ENCODE results near the gene ADAMTS14.
"Not testable (repeated sequence)": the region's sequence is repeated elsewhere in the genome, so short reads cannot be mapped to it uniquely, and the experiment has no call there.

The ADAMTS14 gene

DNA sequence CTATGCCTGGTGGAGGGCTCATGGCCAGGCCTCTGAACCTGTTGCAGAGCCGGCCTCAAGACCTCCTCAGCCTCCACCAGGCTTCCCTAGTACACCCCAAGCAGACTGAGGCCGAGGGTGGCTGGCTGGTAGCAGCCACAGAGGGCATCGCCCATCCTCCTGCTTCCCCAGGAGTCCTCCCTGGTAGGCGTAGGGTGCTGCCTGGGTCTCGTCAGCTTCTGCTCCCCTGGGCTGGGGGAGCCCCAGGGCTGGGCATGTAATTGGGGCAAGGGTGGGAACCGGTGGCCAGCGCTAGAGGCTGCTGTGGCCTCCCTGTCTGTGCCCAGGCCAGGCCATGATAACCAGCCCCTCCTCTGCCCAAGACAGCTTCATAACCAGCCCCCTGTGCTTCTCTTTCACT, 80.3 kb downstream of the ADAMTS14 start:
- DNase-seq = no peak

DNA sequence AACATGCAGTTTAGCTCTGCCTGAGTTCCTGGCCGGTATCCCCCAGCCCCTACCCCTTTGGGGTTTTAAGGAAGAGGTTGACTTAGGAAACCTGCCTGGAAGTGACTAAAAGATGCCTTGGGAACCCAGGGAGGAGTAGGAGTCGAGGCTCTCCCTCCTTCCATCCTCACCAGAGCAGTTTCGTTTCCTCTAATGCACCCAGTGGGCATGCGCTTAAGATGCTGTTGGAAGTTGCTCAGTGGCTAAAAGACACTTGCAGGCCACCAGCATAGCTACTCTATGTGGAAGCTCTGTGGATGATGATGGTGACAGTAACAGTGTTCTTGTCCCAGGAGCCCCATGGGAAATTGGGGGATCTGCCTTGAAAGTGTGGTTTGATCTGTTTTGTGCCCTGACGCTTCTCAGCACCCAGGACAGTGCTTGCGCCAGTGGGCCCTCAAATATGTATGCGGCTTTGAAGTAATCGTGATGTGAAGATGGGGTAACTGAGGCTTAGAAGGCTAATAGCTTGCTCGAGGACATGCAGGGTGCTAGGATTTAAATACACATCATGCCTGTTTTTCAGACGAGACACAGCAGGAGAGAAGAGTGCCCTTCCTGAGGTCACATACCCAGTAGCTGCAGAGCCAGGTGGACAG, 80.8 kb downstream of the ADAMTS14 start:
- no peak for DNase-seq

DNA sequence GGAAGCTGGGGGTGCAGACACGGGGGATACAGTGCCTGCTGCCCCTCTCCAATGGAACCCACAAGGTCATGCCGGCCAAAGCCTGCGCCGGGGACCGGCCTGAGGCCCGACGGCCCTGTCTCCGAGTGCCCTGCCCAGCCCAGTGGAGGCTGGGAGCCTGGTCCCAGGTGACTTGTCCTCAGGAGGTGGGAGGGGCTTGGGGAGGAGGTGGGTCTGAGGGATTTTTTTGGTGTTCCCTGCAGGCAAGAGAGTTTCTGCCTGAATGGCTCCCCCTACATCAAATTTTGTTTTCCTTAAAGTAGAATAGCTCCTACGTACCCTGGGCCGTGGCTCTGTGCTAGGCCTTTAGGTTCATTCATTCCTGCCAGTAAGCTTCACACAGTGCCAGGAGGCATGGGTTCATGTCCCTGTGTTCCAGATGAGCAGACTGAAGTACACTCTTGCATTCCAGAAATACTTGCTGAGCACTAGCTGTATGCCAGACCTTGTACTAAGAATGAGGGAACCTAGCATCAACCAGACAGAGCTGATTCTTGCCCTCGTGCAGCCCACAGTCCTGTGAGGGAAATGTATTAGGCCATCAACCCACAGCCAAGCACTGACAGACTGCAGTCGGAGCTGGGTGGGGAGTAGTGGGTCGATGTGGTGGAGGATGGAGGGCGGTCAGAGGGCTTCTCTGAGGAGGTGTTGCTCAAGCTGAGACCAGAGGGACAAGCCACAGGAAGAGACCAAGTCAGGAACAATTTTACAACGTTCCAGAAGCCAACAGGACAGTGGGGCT, 81.7 kb downstream of the ADAMTS14 start:
- peak; percentile 27 for DNase-seq

DNA sequence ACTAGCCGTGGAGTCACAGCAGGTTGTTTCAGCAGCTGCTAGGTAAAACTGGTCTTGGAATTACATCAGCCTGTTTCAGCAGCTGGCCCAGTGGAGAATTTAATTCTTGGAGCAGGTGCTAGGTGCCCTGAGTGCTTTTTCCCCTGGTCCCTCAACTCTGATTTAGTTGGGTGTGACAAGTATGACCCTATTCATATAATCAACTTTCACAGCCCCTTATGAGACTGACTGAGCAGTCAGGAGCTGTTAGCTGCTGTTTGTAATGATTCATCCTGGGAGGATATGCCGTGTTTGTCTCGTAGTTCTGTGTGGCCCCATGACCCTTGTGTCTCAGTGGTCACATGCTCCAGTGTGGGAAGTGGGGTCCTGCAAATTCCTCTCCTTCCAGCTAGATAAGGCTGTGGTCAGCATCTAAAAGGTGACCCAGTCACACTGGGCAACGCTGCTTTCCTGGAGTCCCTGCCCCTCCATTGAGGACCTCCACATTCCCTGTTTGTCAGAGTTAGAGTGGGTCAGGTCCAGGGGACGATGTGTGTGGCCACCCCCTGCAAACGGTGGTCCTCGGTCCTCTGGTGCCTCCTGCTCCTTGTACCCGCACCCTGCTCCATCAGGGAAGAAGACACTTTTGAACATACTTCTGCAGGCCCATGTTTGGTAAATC, 84.5 kb downstream of the ADAMTS14 start:
- DNase-seq = no peak

DNA sequence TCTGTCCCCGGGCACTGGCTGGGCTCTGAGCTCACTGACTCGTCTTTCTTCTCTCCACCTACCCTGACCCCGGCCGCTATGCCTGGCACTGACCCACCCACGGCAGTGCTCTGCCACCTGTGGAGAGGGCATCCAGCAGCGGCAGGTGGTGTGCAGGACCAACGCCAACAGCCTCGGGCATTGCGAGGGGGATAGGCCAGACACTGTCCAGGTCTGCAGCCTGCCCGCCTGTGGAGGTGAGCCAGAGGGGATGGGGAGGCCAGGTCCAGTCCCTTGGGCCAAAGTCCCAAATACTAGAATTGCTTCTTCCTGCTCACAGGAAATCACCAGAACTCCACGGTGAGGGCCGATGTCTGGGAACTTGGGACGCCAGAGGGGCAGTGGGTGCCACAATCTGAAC, 85.5 kb downstream of the ADAMTS14 start:
- no peak for DNase-seq

DNA sequence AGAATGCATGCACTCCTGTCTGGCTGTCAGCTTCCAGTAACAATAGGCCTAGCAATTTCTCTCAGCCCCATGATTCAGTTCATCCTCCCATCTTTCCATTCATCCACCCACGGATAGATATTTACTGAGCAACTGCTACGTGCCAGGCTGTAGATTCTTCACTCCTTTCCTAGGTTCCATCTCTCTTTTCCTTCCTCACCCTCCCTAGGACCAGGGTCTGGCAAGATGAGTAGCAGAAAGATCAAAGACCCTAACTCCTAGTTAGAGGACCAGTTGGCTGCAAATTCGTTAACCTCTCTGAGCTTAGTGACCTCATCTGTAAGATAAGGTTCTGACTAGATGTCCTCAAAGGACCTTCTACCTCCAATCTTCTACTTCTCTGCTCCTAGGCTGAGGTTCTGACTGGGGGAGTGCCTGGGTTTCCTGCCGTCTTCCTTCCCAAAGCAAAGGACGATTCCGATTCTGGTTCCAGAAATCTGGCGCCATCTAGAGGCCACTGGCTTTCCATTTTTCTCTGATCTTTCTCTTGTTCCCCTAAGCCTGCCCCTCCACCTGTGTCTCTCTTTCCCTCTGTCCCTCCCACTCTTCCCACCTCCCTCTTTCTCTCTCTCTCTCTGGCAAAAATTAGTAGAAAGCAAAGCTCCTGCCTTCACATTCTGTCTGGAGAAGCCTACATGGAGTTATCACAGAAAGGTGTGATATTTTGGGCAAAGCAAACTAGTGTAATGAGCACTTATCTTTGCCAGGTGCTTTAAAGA, 86.6 kb downstream of the ADAMTS14 start:
- DNase-seq = peak; percentile 77

DNA sequence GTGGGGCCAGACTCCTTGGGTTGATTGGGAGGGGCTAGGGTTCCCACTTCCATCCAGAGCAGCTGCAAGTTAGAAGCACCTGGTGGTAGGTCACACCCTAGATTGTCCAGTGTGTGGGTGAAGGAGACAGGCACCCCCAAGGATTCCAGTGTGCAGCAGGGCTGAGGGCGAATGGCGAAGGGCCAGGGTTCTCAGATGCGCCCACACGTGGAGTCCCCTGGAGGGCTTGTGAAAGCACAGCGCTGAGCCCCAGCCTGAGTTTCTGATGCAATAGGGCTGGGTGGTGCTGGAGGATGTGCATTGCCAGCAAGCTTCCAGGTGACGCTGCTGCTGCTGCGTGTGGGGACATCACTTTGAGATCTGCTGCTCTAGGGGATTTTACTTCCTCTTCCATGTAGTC, 87.5 kb downstream of the ADAMTS14 start:
- DNase-seq = peak; percentile 13

DNA sequence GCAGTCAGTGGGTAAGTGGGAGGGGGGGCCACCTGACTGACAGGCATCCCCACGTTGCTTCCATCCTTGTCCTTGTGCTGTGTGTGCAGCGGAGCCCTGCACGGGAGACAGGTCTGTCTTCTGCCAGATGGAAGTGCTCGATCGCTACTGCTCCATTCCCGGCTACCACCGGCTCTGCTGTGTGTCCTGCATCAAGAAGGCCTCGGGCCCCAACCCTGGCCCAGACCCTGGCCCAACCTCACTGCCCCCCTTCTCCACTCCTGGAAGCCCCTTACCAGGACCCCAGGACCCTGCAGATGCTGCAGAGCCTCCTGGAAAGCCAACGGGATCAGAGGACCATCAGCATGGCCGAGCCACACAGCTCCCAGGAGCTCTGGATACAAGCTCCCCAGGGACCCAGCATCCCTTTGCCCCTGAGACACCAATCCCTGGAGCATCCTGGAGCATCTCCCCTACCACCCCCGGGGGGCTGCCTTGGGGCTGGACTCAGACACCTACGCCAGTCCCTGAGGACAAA, 88.0 kb downstream of the ADAMTS14 start:
- DNase-seq = no peak

DNA sequence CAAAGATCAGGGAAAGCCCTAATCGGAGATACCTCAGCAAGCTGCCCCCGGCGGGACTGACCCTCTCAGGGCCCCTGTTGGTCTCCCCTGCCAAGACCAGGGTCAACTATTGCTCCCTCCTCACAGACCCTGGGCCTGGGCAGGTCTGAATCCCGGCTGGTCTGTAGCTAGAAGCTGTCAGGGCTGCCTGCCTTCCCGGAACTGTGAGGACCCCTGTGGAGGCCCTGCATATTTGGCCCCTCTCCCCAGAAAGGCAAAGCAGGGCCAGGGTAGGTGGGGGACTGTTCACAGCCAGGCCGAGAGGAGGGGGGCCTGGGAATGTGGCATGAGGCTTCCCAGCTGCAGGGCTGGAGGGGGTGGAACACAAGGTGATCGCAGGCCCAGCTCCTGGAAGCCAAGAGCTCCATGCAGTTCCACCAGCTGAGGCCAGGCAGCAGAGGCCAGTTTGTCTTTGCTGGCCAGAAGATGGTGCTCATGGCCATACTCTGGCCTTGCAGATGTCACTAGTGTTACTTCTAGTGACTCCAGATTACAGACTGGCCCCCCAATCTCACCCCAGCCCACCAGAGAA, 88.8 kb downstream of the ADAMTS14 start:
- DNase-seq = peak; percentile 59

DNA sequence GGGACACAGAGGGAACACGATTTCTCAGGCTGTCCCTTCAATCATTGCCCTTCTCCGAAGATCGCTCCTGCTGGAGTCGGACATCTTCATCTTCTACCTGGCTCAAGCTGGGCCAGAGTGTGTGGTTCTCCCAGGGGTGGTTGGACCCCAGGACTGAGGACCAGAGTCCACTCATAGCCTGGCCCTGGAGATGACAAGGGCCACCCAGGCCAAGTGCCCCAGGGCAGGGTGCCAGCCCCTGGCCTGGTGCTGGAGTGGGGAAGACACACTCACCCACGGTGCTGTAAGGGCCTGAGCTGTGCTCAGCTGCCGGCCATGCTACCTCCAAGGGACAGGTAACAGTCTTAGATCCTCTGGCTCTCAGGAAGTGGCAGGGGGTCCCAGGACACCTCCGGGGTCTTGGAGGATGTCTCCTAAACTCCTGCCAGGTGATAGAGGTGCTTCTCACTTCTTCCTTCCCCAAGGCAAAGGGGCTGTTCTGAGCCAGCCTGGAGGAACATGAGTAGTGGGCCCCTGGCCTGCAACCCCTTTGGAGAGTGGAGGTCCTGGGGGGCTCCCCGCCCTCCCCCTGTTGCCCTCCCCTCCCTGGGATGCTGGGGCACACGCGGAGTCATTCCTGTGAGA, 89.5 kb downstream of the ADAMTS14 start:
- DNase-seq = no peak

DNA sequence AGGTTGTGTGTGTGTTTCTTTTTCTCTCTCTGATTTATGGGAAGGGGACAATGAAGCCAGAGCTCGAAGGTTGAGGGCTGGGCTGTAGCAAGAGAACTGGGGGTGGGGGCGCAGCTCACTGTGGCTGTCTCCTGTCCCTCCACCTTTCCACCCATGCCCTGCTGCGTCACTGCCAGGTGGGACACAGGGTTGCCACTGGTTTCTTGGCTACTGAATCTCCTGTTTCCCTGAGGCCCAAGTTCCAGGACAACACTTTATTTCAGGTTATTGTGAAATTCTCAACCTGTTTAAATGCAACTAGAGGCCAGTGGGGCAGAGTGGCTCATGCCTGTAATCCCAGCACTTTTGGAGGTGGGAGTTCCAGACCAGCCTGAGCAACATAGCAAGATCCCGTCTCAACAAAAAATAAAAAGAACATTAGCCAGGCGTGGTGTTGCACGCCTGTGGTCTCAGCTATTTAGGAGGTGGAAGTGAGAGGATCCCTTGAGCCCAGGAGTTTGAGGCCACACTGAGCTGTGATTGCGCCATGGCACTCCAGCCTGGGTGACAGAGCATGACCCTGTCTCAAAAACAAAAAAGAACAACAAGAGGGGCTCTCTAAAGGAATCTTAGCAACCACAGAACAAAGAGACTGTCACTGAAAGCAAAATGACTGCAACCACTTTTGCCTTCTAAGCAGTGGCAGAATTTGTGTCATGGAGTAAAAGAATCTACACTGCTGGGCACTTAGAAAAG, 90.3 kb downstream of the ADAMTS14 start:
- no peak for DNase-seq

DNA sequence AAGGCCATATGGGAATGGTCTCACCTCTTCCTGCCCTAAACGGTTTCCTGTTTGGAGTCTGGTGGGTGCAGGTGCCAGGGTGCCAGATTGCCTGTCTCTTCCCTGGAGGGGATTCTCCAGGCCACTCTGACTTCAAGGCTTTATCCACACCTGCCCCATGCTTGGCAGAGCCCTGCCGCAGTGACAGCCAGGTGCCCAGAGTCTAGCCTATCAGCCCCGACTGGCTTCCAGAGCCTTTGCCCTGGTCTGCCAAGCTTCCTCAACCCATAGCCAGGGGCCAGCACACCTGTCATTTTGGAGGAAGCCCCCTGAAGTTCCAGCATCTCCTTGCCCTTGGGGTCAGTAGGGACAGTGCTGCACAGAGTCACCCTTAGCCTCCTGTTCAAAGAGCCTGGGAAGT, 91.3 kb downstream of the ADAMTS14 start:
- DNase-seq = no peak

DNA sequence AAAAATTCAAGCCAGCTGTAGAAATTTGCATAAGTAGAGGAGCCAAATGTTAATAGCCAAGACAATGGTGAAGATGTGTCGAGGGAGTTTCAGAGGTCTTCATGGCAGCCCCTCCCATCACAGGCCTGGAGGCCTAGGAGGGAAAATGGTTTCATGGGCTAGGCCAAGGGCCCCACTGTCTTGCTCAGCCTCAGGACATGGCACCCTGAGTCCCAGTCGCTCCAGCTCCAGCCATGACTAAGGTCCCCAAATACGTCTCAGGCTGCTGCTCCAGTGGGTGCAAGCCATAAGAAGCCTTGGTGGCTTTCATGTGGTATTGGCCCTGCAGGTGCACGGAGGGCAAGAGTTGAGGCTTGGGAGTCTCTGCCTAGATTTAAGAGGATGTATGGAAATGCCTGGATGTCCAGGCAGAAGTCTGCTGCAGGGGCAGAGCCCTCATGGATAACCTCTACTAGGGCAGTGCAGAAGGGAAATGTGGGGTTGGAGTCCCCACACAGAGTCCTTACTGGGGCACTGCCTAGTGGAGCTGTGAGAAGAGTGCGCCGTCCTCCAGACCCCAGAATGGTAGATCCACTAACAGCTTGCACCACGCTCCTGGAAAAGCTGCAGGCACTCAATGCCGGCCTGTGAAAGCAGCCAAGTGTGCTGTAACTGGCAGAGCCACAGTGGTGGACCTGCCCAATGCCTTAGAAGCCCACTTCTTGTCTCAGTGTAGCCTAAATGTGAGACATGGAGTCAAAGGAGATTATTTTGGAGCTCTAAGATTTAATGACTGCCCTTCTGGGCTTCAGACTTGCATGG, 93.7 kb downstream of the ADAMTS14 start:
- no peak for DNase-seq

DNA sequence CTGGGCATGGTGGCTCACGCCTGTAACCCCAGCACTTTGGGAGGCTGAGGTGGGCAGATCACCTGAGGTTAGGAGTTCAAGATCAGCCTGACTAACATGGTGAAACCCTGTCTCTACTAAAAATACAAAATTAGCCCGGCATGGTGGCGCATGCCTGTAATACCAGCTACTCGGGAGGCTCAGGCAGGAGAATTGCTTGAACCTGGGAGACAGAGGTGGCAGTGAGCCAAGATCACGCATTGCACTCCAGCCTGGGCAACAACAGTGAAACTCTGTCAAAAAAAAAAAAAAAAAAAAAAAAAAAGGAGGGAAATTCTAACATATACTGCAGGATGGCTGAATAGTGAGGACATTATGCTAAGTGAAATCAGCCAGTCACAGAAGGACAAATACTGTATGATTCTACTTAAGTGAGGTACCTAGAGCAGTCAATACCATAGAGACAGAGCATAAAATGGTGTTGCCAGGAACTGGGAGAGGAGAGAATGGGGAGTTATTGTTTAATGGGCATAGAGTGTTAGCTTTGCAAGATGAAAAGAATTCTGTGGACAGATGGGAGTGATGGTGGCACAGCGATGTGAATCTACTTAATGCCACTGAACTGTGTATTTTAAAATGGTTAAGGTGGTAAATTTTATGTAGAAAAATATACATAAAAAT, 95.8 kb downstream of the ADAMTS14 start:
- not testable (repeated sequence) for DNase-seq

DNA sequence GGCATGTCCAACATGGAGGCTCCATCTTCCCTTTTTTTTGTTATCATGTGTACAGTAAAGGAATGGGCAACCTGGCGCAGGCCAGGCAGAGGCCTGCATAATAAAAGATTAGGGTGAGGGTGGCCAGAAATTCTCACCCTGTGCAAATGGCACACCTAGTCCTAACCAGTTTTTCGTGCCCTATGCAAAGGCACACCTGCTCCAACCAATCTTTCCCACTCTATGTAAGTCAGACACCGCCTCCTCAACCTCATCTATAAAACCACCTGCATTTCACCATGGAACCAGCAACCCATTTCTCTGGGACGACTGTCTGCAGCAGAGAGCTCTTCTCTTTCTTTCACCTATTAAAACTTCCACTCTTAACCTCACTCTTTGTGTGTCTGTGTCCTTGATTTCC, 96.8 kb downstream of the ADAMTS14 start:
- no peak for DNase-seq

DNA sequence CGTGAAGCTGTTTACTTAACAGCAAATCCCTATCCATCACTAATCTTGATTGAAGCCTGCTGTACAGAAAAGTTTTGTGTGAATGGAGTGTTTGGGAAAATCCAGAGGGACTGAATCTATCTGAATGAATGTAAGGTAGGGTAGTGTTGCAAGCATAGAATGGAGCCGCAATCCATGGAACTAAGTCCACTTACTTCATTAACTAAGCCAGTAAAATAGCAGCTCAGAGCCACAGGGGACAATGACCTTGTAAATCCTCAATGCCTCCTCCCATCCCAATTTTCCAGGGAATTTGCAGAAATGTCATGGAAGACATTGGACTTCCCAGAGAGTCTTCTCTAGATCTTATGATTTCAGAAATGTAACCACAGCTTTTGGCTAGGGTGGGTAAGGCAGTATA, 97.7 kb downstream of the ADAMTS14 start:
- no peak for DNase-seq

DNA sequence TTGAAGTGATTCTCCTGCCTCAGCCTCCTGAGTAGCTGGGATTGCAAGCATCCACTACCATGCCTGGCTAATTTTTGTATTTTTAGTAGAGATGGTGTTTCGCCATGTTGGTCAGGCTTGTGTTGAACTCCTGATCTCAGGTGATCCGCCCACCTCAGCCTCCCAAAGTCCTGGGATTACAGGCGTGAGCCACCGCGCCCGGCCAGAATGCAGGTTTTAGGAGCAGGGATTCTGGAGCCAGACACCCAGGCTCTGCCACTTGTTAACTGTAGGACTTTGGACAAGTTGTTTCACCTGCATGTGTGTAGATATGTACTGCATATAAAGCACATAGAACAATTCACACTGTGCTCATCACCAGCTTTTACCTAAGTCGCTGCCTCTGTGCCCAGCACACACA, 98.2 kb downstream of the ADAMTS14 start:
- not testable (repeated sequence) for DNase-seq

DNA sequence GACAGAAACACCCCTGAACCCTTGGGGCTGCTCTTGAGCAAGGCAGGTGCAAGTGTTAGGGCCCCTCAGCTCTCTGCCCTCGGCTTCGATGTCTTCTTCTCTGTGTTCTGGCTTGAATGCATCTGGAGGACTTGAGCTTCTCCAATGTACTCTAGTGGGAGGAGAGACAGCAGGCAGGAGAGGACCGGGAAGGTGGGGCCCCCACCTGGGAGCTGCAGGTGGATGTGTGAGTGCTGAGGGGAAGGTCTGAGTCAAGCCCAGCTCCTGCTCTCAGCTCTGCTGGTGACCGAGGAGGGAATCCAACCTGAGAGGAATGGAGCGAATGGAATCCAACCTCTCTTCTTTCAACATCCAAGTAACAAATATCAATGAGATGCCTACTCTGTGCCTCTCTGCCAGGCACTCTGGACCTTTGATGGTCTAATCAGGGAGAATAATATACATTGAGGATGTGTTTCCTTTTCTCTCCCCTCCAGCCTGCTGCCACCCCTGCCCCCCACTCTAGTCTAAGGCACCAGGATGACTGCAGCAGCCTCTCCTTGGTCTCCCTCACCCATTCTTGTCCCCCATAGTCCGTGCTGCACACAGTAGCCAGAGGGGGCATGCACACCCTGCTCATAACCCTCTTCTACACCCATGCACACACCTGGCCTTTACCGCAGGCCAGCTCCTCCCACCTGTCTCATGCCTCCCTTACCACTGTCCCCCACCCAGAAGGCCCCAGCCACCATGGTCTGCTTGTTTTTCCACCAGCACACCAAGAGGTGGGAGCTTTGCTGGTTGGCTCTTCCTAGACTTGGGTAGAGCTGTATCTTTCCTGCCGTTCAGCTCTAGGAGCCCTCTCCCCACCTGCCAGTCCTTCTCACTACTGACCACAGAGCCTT, 99.2 kb downstream of the ADAMTS14 start:
- DNase-seq = no peak

DNA sequence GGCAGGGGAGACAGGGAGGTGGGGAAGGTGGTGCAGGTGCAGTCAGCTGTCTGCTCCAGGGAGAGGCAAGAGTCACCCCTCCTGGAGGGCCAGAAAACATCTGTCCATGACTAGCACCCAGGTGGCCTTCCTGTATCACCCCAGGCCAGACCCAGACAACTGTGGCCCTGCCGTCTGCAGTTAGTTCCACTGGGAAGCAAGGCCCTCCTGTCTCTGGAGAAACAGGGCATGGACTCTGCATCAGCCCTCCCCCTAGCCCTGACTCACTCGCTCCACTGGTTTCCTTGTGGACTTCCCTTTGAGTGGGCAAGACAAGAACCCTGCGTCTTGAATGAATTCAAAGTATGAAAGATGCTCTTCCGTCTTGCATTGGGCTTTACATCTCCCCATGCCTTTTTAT, 100.3 kb downstream of the ADAMTS14 start:
- no peak for DNase-seq
